Osteoblast (primary cell): ENCODE data around the gene SLC24A3. TPM values are rescaled to one million over a fixed set of nuclear protein-coding genes. Genes with fewer than 3 reads are reported as not detected.

Experiments used
- DNase-seq: peaks from one replicate; pipeline ENCODE4 v3.0.0; 2011; ENCODE audit warnings: low spot score, mixed read lengths; ENCODE audit not compliant: insufficient read length; ENCODE audit errors: missing footprints
- H2AFZ ChIP-seq: 2 replicates; pipeline ENCODE4 v1.6.0; 2011; ENCODE audit warnings: mild to moderate bottlenecking, low read length
- H3K27ac ChIP-seq: 2 replicates; pipeline ENCODE4 v1.5.1; 2011; ENCODE audit warnings: mild to moderate bottlenecking, low read depth, low read length, moderate library complexity
- H3K27me3 ChIP-seq: 2 replicates; pipeline ENCODE4 v1.6.0; 2012; ENCODE audit warnings: mild to moderate bottlenecking, control low read depth, inconsistent platforms, low read length, moderate library complexity; ENCODE audit not compliant: insufficient read depth
- H3K36me3 ChIP-seq: 2 replicates; pipeline ENCODE4 v1.5.1; 2011; ENCODE audit warnings: mild to moderate bottlenecking, low read length, control low read depth, moderate library complexity; ENCODE audit not compliant: insufficient read depth
- H3K4me1 ChIP-seq: 2 replicates; pipeline ENCODE4 v1.5.1; 2011; ENCODE audit warnings: mild to moderate bottlenecking, low read length, control low read depth, moderate library complexity; ENCODE audit not compliant: insufficient read depth
- H3K4me2 ChIP-seq: 2 replicates; pipeline ENCODE4 v1.6.0; 2011; ENCODE audit warnings: mild to moderate bottlenecking, low read length; ENCODE audit not compliant: insufficient read depth
- H3K4me3 ChIP-seq: fragments of 200-600 bp; sonication (generic); 3 replicates; pipeline ENCODE4 v1.5.1; 2012; ENCODE audit warnings: mild to moderate bottlenecking, low read length, inconsistent platforms; ENCODE audit not compliant: insufficient read depth
- H3K79me2 ChIP-seq: 2 replicates; pipeline ENCODE4 v1.6.0; 2012; ENCODE audit warnings: mild to moderate bottlenecking, low read length, control low read depth, inconsistent platforms; ENCODE audit not compliant: insufficient read depth
- H3K9me3 ChIP-seq: 2 replicates; pipeline ENCODE4 v1.5.1; 2011; ENCODE audit warnings: low read depth, low read length, control low read depth
- H4K20me1 ChIP-seq: 2 replicates; pipeline ENCODE4 v1.6.0; 2012; ENCODE audit warnings: mild to moderate bottlenecking, low read length, control low read depth; ENCODE audit not compliant: insufficient read depth
- total RNA-seq: library from RNA; depleted of rRNA; stranded (reverse); fragments of >200 nt; gene quantifications from 2 replicates; pipeline ENCODE4 v1.2.3, GENCODE V29; 2012
- TF ChIP-seq, protein P1 (sequence below): IDR thresholded peaks from 2 replicates; pipeline ENCODE4 v1.5.1; 2011; ENCODE audit warnings: mild to moderate bottlenecking, low read depth, low read length, moderate library complexity; ENCODE audit errors: extremely low read depth

The SLC24A3 gene
- total RNA-seq, 1 donor, result 1.1 TPM

- Histone ChIP-seq H3K27ac (no peak overlapping the region), H3K4me3 (no peak overlapping the region), H3K36me3 (no peaks in the 10 kb centered on the region), H2AFZ (no peak overlapping the region), H3K4me1 (no peaks in the 10 kb centered on the region), H3K4me2 (no peak overlapping the region), H4K20me1 (no peaks in the 10 kb centered on the region), H3K9me3 (no peaks in the 10 kb centered on the region), H3K79me2 (no peaks in the 10 kb centered on the region), H3K27me3 (no peaks in the 10 kb centered on the region)
- TF ChIP-seq, protein P1, sequence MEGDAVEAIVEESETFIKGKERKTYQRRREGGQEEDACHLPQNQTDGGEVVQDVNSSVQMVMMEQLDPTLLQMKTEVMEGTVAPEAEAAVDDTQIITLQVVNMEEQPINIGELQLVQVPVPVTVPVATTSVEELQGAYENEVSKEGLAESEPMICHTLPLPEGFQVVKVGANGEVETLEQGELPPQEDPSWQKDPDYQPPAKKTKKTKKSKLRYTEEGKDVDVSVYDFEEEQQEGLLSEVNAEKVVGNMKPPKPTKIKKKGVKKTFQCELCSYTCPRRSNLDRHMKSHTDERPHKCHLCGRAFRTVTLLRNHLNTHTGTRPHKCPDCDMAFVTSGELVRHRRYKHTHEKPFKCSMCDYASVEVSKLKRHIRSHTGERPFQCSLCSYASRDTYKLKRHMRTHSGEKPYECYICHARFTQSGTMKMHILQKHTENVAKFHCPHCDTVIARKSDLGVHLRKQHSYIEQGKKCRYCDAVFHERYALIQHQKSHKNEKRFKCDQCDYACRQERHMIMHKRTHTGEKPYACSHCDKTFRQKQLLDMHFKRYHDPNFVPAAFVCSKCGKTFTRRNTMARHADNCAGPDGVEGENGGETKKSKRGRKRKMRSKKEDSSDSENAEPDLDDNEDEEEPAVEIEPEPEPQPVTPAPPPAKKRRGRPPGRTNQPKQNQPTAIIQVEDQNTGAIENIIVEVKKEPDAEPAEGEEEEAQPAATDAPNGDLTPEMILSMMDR, result no peak
- no peak for DNase-seq
Measured at GRCh38 chr20:19594896-19595295, 382.5 kb downstream of the SLC24A3 start.

DNA sequence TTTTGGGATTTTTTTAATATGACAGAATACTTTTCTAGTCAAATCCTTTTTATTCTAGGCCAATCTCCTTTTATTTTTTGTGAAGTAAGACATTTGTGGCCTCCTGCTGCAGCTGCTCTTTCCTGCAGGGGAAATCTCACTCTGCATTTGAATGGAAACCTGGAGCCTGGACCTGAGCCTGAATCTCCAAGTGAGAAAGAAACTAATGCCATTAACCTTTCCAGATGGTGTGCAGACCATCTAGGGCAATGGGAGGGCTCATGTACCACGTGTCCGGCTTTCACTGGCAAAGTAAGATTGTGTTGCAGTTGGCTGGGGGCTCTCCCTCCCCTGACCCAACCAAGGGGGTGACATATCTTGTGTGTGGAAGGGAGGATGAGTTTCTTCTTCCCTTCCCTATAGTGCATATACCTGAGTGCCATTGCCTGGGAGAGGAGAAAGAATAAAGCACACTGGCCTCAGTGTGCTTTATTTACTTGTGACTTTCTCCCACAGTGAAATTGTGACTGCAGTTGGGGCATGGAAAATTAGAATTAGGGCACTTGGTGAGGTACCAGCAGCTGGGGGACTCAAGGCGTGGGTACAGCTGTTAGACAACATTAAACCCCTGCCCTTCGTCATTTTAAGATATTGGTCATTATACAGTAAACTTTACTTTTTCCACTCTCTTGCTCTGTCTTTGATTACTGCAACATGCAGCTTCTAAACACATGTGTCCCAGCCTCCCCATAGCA is 385.8 kb downstream of the SLC24A3 start:
- H3K27ac ChIP-seq, result no peak overlapping the region
- TF ChIP-seq, protein P1, result no peak
- H3K4me2 ChIP-seq, result no peak overlapping the region
- H3K4me3 ChIP-seq, result no peak overlapping the region
- no peaks in the 10 kb centered on the region for H3K9me3 ChIP-seq
- no peaks in the 10 kb centered on the region for H3K27me3 ChIP-seq
- H2AFZ ChIP-seq, result no peak overlapping the region
- H3K4me1 ChIP-seq, result no peaks in the 10 kb centered on the region
- no peaks in the 10 kb centered on the region for H3K79me2 ChIP-seq
- DNase-seq, result no peak
- no peaks in the 10 kb centered on the region for H4K20me1 ChIP-seq
- H3K36me3 ChIP-seq, result no peaks in the 10 kb centered on the region

DNA sequence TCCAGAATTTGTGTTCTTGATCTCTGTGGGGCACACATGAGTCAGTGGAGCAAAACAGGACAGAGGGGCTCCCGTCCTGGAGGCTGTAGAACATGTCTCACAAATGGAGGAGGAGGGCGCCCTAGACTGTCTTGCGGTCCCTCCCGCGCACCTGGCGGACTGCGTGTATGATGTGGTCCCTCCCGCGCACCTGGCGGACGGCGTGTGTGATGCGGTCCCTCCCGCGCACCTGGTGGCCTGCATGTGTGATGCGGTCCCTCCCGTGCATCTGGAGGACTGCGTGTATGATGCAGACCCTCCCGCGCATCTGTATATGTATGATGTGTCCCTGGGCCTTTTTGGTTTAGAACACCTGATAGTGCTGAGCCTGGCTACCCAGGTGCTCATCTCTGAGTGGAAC is 386.8 kb downstream of the SLC24A3 start:
- no peaks in the 10 kb centered on the region for H3K4me1 ChIP-seq
- TF ChIP-seq, protein P1, result no peak
- H3K27ac ChIP-seq, result no peak overlapping the region
- H3K9me3 ChIP-seq, result no peaks in the 10 kb centered on the region
- H3K4me2 ChIP-seq, result no peak overlapping the region
- no peak overlapping the region for H3K4me3 ChIP-seq
- H3K36me3 ChIP-seq, result no peaks in the 10 kb centered on the region
- H4K20me1 ChIP-seq, result no peaks in the 10 kb centered on the region
- no peak overlapping the region for H2AFZ ChIP-seq
- no peaks in the 10 kb centered on the region for H3K27me3 ChIP-seq
- H3K79me2 ChIP-seq, result no peaks in the 10 kb centered on the region
- no peak for DNase-seq

DNA sequence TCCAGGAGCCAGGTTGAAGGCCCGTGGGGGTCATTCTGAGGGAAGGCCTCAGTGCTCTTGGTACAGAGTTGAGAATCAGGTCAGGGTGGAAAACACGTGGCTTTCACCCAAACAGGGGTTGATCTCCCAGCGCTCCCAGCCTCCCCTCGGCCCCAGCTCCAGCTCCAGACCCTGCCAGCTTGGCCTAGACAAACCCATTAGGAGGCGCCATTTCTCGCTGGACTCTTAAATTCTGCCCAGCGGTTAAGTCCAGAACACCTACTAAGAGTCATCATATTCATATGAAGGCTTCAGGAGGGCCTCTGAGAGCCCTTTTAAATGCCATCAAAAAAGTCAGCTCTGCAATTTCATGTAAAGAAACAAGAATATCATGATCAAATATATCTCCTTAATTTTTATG is 387.6 kb downstream of the SLC24A3 start:
- no peak overlapping the region for H3K4me2 ChIP-seq
- H3K27ac ChIP-seq, result no peak overlapping the region
- no peaks in the 10 kb centered on the region for H3K4me1 ChIP-seq
- no peak for DNase-seq
- no peak overlapping the region for H3K4me3 ChIP-seq
- TF ChIP-seq, protein P1, result no peak
- no peaks in the 10 kb centered on the region for H3K9me3 ChIP-seq
- H2AFZ ChIP-seq, result no peak overlapping the region
- H3K27me3 ChIP-seq, result no peaks in the 10 kb centered on the region
- H3K36me3 ChIP-seq, result no peaks in the 10 kb centered on the region
- no peaks in the 10 kb centered on the region for H3K79me2 ChIP-seq
- no peaks in the 10 kb centered on the region for H4K20me1 ChIP-seq
